Fibroblast of skin of left quadriceps (primary cell): ENCODE results near the gene CRYM.
"Not testable (repeated sequence)": the region's sequence is repeated elsewhere in the genome, so short reads cannot be mapped to it uniquely, and the experiment has no call there.

Experiments
- DNase-seq, 2 experiments: peaks; one replicate each; pipeline ENCODE4 v3.0.0-alpha.2; 2013; ENCODE audit warnings: low read depth in 2 of 2

The CRYM gene

DNA sequence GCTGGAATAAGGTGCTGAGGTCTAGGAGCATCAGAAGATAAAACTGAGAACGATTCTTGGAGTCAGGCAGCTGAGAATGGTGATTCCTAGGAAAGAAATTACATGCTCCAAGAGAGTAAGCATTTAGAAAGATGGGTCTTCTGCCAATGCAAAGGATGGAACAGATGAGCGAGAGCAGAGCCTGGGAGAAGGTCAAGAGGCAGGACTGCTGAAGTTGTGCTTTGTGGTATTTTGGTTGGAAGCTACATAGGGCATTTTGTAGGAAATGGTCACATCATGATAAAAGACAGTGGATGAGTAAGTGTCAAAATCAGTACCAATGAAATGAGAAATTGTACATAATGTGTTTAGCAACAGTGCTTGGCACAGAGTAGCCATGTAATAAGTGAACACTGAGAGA is 1.4 kb upstream of the CRYM start:
- DNase-seq: no peak

DNA sequence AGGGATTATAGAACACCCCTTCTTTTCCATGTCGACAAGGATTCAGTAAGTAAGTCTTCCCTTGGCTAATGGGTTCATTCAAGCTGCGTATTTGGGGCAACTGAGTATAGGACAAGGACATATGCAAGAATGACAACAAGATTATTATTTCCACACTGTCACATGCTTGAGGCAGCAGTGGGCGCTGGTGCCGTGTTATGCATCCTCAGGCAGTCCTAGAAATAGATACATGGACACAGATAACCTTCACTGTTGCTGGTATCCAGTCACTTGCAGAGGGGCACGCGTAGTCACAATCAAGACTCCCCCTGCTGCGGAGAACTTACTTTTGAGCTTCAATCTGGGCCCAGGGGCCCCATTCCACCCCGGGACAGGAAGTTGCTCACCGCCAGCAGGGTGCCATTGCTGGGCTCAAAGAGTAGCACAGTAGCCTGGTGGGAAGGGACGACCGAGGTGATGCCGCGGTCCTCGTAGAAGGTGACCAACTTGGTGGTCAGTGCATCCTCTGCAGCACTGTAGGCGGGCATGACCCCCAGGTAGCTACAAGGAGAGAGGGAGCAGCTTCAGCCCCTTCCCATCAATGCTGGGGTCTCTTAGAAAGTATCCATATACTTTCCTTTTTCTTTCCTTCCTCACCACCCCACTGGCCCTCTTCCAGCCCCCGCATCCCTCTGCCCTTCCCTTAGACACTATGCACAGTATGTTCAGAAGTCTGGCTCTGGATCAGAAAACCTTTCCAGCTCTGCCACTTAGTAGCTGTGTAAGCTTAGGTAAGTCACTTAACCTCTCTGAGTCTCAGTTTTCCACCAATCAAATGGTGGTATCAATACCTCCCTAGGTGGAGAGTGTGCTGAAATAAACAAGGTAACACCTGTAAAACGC is 804 bp downstream of the CRYM start:
- DNase-seq: no peak

DNA sequence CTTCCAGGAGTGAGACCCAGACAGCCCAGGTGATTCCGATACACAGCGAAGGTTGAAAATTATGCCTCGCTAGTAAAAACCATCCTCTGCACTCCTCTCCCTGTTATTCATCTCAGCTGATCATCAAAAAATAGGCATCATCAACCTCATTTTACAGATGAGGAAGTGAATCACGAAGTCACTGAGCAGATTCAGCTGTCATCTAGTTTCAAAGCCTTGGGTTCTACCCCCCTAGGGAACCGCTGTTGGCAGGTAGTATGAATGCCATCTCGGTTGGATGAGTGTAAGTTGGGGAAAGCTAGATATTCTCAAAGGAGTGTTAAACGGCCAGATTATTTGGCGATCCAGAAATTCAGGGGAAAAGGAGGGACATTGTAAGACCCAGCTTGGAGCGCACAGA is 2.0 kb downstream of the CRYM start:
- DNase-seq: no peak

DNA sequence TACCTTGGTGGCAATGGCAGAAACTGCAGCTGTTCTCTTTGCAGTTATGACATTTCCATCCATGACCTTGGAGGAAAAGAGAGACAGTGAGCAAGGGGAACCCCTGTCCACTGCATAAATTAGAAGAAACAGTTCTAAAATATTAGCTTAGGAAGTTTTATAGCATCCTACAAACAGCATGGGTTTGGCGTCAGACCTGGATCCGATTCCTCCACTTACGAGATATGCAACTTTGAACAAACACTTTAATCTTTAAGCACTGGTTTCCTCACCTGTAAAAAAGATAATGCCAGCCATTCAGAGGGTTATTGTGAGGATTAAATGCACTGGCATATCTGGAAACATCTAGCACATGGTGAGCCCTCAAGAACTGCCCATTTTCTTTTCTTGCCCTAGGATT is 2.6 kb downstream of the CRYM start:
- DNase-seq: no peak

DNA sequence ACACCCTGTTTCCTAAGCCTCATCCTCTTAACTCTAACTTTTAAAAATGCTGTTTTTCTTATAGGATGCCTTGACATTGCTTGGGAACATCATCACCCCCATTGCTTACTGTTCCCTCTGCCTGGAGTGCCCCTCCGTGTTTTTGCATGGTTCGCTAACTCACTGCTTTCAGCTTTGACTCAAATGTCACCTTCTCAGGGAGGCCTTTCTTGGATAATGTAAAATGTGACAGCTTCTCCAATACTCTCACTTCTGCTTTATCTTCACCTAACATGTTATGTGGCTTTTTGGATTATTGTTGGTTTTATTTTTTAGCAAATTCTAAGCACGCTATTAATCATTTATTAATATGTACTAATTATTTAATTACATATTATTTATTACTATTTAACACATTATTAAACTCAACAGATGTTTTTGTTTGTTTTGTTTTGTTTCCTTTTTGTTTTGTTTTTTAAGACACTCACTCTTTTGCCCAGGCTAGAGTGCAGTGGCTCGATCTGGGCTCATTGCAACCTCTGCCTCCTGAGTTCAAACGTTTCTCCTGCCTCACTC is 3.8 kb downstream of the CRYM start:
- no peak for DNase-seq

DNA sequence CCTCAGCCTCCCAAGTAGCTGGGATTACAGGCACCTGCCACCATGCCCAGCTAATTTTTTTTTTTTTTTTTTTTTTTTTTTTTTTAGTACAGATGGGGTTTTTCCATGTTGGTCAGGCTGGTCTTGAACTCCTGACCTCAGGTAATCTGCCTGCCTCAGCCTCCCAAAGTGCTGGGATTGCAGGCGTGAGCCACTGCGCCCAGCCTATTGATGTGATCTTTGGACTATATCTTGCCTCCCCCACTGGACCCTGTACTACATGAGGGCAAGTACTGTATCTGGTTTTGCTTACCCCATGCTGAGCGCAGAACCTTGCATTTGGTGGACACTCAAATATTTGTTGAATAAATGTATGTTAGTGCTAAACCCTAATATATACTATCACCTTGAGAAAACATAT is 5.3 kb downstream of the CRYM start:
- DNase-seq: not testable (repeated sequence)

DNA sequence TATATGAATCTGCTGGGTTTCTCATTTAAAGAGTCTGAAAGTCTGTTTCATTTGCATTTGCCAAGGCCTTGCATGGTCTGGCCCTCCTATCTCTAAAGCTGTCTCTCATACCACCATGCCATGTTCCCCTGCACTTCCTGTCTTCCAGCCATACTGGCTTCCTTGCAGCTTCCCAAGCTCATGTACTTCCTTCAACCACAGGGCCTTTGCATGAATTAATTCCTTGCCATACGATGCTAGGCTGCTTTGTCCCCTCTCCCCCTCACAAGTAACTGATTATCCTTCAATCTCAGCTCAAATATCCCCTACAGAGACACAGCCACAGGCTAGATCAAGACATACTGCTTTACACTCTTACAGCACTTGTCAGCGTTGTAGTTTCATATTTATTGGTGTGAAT is 5.8 kb downstream of the CRYM start:
- DNase-seq: no peak

DNA sequence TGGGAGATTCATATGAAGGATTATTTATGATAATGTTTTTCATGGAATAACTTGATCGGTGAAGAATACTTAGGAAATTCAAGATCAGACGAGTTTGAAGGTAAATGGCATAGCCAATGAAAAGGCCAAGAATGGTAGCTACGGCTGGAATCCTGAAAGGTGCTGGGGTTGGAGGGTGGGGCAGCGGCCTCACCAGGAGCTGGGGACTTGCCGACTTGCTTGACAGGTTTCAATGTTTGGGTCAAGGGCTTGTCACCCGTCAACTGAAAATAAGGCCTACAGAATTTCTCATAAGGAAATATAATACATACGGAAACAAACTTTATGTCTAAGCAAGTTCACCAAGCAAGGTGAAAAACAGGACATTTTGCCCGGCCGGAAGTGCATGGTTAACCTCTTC is 9.9 kb downstream of the CRYM start:
- no peak for DNase-seq

DNA sequence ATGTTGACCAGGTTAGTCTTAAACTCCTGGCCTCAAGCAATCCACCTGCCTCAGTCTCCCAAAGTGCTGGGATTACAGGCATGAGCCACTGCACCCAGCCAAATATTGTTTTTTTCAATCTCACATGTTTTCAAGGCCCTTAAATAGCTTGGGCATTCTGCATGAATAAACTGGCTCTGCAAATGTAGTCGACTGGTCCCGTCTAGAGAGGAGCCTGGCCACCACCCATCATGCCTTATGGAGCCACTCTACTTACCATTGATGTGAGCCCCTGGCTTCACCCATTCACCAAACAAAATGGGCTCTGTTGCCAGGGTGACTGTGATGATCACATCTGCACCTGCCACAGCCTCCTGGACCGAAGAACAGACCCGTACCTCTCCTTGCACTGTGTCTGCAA is 10.8 kb downstream of the CRYM start:
- DNase-seq: no peak

DNA sequence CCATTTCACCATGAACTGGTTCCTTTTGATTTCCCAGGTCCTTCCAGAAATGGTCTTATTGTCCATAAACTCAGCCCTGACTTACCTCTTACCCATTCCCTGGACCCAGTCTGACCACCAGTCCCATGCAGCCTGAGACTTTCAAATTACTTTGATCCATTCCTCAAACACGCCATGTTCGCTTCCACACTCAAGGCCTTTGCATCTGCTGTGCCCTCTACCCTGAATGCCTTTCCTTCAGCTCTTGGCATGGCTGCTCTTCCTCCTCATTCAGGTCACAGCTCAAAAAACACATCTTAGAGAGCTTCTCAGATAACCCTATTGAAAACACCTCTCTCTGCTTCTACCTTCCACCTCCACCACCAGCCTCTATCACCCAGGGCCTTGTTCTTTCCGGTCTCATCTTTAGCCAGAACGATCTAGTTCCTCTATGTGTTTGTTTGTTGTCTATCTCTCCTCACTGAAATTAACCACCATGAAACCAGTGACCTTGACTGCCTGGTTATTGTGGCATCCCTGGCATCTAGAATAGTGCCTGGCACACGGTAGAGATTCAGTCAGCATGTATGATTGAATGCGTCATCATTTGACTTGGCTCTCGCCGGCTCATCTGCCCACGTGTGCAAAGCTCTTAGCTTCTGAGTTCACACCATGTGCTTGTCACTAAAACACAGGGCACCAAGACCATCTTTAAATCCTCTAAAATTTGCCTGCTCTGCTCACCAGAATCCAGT is 12.8 kb downstream of the CRYM start:
- no peak for DNase-seq

DNA sequence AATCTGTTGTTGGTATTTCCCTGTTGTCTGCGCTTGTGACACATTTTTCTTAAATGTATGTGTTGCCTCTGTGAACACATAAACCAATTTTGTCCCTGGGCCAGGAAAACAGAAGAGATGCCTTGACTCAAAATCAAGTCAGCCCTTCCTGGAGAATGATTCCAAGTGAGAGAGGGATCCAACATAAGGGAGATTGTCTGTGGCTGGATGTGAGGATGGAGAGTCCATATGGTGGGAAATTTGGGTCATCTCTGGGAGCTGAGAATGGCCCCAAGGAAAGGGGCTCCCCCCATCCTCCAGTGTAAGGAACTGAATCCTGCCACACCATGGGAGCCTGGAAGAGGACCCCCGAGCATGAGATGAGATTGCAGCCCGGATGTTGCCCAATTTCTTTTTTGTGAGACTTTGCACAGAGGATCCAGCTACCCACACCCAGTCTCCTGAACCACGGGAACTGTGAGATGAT is 13.5 kb downstream of the CRYM start:
- no peak for DNase-seq

DNA sequence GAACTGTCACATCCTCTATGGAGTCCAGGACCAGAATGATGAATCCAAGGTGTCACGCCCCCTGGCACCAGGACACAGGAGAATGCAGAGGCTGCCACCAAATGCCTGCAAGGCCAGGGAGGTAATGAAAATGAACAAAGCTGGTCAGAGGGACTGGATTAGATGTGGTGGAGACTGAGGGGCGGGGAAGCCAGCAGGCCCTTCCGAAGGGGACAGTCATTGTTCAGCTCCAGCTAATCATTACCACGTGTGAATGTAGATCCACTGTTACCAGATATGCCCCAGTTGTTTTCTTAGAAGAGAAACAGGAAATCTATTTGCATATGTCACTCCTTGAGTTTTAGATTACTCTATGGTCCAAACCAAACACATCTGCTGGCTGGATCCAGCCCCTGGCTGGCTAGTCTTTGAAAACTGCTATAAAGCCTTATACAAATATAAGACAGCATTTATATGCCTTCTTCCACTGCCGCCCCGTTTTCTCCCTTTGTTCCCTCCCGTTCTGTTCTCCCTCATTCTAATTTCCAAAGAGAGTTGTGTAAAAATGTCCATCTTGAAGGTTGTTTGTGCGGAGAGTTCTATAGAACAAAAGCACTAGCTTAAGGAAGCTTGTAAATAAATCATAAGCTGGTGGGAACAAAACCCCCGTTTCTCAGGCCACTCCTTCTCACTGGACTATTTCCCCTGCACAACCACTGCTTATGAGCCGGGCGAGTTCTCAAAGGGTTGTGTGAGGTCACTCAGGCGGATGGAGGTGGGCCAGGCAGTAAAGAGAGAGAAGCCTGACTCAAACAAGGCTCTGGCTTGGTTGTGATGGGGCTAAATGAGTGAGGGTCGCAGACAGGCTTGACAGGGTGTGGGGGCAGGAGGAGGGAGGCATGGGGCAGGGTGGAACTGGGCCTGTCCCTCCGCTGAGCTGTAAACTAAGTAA is 14.2 kb downstream of the CRYM start:
- peak; percentile 27 to 29 for DNase-seq

DNA sequence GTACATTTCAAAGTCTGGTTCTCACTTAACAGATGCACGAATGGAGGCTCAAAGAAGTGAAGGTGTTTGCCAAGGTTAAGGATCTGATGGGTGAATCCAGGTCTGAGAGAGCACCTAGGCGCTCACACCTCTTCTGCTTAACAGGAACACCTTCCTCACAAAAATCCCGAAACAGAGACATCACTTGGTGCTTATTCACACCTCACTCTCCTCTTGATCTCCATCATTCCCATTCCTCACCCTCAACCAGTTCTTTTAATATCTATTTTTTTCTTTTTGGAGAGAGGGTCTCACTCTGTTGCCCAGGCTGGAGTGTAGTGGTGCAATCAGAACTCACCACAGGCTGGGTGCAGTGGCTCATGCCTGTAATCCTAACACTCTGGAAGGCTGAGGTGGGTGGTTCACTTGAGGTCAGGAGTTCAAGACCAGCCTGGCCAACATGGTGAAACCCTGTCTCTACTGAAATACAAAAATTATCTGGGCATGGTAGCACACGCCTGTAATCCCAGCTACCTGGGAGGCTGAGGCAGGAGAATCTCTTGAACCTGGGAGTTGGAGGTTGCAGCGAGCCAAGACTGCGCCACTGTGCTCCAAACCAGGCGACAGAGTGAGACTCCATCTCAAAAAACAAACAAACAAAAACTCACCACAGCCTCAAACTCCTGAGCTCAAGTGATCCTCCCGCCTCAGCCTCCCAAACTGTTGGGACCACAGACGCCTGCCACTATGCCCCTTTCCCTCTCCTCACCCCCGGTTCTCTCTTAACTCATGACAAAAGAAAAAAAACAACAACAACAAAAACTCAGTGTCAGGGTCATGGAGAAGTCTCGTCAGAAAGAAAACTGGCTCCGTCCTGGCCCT is 15.1 kb downstream of the CRYM start:
- DNase-seq: no peak

DNA sequence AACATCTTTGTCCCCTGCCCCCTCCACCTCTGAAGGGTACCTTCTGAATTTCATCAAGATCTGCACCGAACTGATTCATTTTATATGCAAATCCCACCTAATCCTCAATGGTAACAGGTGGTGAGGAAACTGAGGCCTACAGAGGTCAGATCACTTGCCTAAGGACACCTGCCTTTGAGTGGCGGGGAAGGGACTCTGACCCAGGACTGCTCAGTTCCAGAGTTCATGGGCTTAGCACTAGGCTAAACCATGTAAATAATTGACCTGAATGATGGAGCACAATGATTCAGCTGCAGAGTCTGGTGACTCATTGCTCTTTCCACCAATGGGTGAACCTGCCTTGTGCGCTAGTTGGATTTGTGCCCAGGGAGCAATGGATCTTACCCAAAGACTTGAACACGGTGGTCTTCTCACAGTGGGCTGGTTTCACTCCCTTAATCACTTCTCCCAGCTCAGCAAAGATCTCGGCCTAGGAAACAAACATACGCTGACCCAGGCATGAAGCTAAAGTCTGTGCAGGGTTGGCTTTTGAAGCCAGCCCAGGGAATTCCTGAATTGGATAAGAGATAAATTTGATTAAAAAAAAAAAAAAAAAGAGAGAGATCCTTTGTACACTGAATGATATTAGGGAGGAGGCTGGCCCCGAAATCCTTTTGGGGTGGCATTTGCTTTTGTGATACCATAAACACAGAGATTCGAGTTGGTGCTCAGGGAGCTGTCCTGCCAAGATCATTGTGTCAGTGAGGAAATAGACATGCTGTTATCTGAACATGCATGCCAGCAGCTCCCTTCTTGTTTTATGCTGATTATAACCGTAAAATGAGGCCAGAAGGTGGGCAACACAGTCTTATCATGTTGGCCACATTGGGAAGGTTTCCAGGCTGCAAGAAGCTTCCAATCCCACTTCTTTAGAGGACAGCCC is 17.0 kb downstream of the CRYM start:
- DNase-seq: peak; percentile 65 to 69

DNA sequence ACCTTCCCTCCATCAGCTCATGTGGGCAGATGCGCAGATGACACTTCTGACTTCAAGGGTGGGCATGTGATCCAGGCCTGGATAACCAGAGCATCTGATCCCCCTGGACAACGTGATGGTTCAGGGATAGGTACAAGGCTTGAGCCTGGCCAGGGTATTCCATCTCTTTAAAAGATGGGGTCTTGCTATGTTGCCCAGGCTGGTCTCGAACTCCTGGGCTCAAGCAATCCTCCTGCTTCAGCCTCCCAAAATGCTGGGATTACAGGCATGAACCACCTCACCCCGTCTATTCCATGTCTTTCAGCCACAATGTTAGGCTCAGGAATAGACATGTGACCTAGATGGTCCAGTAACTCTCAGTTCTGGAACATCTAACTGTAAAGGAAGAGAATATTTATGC is 20.8 kb downstream of the CRYM start:
- no peak for DNase-seq

DNA sequence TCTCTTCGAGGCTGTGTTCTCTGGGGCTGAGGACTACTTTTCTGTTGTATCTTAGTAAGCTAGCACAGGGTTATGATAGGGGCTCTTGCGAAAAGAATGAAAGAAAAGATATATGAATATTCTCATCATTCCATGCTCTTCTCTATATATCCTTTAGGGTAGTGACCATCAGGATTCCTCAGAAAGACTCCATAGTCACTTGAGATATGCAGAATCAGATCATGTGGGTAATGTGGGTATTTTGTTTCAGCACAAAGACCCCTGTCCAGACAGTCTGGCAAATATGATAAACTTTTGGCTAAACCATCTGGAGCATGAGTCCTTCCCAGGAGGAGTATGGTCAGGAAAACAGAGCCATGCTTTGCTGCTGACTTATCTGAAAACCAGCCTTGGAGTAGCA is 21.5 kb downstream of the CRYM start:
- no peak for DNase-seq

DNA sequence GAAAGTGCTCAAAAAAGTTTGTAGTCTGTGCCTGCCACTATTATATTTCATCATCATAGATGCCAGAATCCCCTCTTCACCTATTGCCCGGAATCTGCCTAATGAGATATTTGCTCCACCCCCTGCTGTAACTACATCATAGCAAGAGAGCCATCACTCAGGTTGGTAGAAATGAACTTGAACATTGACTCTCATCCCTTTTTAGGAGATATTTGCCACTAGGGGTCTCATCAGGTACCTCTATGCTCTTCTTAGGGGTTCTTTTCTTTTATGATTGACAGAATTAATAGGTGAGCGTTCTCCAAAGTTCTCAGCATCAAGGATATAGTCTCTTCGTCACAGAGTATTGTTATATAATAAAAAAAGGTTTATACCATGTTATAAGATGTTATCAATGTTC is 24.6 kb downstream of the CRYM start:
- DNase-seq: no peak

DNA sequence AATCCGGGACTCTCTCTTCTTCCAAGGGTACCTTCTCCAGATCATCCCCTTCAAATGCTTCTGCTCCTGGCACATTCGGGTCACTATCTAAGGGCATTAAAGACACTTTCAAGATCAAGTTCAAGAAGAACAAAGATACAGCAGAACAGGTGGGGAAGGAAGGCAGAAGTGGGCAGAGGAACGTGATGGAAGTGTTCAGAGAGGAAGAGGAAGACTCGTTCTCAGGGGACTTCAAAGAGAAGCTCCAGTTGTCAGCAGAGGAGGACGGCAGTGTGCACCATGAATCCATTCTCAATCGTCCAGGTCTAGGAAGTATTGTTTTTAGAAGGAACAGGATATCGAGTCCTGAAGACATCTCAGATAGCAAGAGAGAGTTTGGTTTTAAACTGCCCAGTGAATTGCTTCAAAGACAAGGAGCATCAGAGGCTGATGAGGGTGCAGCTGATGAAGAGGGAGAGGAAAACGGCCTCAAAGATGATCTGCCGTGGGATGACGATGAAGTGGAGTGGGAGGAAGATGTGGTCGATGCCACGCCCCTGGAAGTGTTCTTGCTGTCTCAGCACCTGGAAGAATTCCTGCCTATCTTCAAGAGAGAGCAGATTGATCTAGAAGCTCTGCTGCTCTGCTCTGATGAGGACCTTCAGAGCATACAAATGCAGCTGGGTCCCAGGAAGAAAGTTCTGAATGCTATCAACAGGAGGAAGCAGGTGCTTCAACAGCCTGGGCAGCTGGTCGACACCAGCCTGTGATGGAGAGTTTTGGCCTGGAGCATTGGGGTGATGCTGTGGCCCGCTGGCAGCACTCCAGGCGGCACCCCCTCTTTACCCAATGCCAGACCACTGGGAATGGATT is 27.8 kb downstream of the CRYM start:
- no peak for DNase-seq

DNA sequence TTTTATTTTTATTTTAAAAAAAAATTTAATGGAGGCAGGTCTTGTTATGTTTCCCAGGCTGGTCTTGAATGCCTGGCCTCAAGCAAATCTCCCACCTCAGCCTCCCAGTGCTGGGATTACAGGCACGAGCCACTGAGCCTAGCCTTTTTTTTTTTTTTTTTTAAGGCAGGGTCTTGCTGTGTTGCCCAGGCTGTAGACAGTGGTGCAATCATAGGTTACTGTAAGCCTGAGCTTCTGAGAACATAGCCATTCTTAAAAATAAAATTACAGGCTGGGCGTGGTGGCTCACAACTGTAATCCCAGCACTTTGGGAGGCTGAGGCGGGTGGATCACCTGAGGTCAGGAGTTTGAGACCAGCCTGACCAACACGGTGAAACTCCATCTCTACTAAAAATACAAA is 29.9 kb downstream of the CRYM start:
- DNase-seq: not testable (repeated sequence)
